ENCODE data around the gene FKBP5.

Gene FKBP5

GRCh38 chr6:35532126-35532525 lies 156.6 kb downstream of the FKBP5 start:
- no peak for DNase-seq

GRCh38 chr6:35524380-35525020 lies 164.2 kb downstream of the FKBP5 start:
- DNase-seq: no peak

Data from DMS 273 treated with DMSO at 0.1 percent for 48 hours (cell line).